Measurements from ENCODE around the gene GIMAP1.

GIMAP1 gene

DNA sequence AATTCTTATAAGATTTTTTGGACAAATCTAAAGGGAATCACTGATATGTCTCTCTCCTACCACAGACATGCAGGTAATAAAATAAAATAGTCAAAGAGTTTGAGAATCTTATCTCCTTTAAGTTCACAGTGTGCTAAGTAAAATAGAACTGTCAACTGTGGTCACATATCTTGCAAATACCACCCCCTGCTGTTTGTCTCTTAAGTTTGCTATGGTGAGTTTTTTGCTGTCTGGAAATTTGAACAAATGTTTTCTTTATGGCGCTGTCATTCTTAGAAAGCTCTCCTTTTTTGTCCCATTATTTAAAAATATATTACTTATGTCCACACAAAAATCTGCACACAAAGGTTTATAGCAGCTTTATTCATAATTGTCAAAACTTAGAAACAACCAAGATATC lies 40.4 kb downstream of the GIMAP1 start:
- DNase-seq (ENCODE audit: low read depth): no peak

DNA sequence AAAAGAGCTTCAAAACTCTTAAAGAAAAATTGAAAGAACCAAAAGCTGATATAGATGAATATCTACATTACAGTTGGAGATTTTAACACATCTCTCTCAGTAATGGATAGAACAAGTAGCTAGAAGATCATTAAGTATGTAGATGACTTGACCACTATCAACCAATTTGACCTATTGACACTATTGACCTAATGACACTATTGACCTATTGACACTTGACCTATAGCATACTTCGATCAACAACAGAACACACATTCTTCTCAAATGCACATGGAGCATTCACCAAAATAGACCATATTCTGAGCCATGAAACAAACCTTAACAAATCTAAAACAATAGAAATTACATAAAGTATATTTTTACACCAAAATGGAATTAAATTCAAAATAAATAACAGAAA lies 43.1 kb downstream of the GIMAP1 start:
- TF ChIP-seq CTCF (conservative IDR thresholded peaks at IDR 0.05; ENCODE audit: low read length): no peak
- no peak overlapping the region for H3K4me3 ChIP-seq (ENCODE audit: low read length)
- DNase-seq (ENCODE audit: low read depth): no peak

More for the DNA sequence above, 40.4 kb downstream of the GIMAP1 start:
- TF ChIP-seq CTCF (conservative IDR thresholded peaks at IDR 0.05; ENCODE audit: low read length): peak; percentile 32; the same call in 1 of the 2 replicates
- H3K4me3 ChIP-seq (ENCODE audit: low read length): no peak overlapping the region

DNA sequence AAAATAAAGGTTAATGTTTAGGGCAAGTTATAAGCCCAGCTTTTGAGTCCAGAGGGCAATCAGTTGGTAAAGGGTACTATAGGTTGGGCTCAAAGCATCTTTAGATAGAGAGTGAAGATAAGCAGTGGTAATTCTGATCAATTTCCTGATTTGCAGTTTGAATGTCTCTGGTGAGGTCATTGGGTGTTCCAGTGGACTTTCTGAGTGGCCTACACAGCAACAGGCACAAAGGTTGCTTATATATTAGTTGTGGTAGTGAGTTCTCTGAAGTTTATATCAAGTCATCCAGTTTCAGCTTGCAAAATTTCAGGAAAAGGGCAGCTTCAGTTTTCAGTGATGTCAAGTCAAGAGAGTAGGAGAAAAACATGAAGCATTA lies 49.9 kb downstream of the GIMAP1 start:
- H3K4me3 ChIP-seq (ENCODE audit: low read length): no peak overlapping the region
- DNase-seq (ENCODE audit: low read depth): no peak
- TF ChIP-seq CTCF (conservative IDR thresholded peaks at IDR 0.05; ENCODE audit: low read length): no peak

GRCh38 chr7:150769768-150770167 lies 53.4 kb downstream of the GIMAP1 start:
- no peak for DNase-seq (ENCODE audit: low read depth)
- H3K4me3 ChIP-seq (ENCODE audit: low read length): no peak overlapping the region
- TF ChIP-seq CTCF (conservative IDR thresholded peaks at IDR 0.05; ENCODE audit: low read length): no peak
